CD4-positive, alpha-beta T cell (primary cell): Measurements from ENCODE around the gene B3GLCT. TPM values are rescaled to one million over a fixed set of nuclear protein-coding genes. Genes with fewer than 3 reads are reported as not detected.

Source experiments
- ATAC-seq: fragments of 200-7000 bp; cut with Tn5 transposase; one replicate; pipeline ENCODE4 v1.10.0; 2022; ENCODE audit warnings: mild to moderate bottlenecking; ENCODE audit not compliant: poor library complexity
- CTCF ChIA-PET: fragments of 350-600 bp; sonication (Branson Sonifier 250); formaldehyde crosslinking; loops from one replicate; lab custom pipeline; 2021; ENCODE audit warnings: antibody characterized with exemption, inconsistent platforms; lab: Charles Lee
- POLR2A ChIA-PET: fragments of 350-600 bp; sonication (Branson Sonifier 250); formaldehyde crosslinking; loops from one replicate; lab custom pipeline; 2021; ENCODE audit warnings: antibody characterized with exemption, inconsistent platforms; lab: Charles Lee
- DNase-seq, 14 experiments: peaks; one replicate each; pipeline ENCODE4 v3.0.0-alpha.2; 2013 to 2020; ENCODE audit warnings: mixed read lengths in 2 of 14
- H3K27ac ChIP-seq, 2 donors: one replicate each; pipeline versions ENCODE4 v1.5.1 to v1.7.0; 2013; ENCODE audit warnings: low read length in 2 of 2, low read depth in 1 of 2, mild to moderate bottlenecking in 1 of 2
- H3K27me3 ChIP-seq, 2 experiments: 1 replicate in 1 of 2; 2 replicates in 1 of 2; pipeline versions ENCODE4 v1.6.1 to v1.7.0; 2013; ENCODE audit warnings: low read length in 2 of 2, control low read depth in 1 of 2, mild to moderate bottlenecking in 1 of 2, moderate library complexity in 1 of 2; ENCODE audit not compliant: insufficient read depth in 2 of 2, control insufficient read depth in 1 of 2
- H3K36me3 ChIP-seq: one replicate; pipeline ENCODE4 v1.6.1; 2013; ENCODE audit warnings: low read length, control low read depth; ENCODE audit not compliant: insufficient read depth
- H3K4me1 ChIP-seq: one replicate; pipeline ENCODE4 v1.6.1; 2013; ENCODE audit warnings: low read length, control low read depth; ENCODE audit not compliant: insufficient read depth
- H3K4me3 ChIP-seq: one replicate; pipeline ENCODE4 v1.5.1; 2013; ENCODE audit warnings: mild to moderate bottlenecking, low read length, moderate library complexity
- H3K9me3 ChIP-seq, 2 experiments: 1 replicate in 1 of 2; 2 replicates in 1 of 2; pipeline versions ENCODE4 v1.6.1 to v1.7.0; 2013; ENCODE audit warnings: low read length in 2 of 2, mild to moderate bottlenecking in 2 of 2, control low read depth in 1 of 2, moderate library complexity in 1 of 2; ENCODE audit not compliant: control insufficient read depth in 1 of 2, insufficient read depth in 1 of 2
- H3K27ac Mint-ChIP-seq: one replicate; pipeline ENCODE4 v1.8.0; 2020; ENCODE audit warnings: mixed read lengths
- H3K27me3 Mint-ChIP-seq: one replicate; pipeline ENCODE4 v1.8.0; 2021; ENCODE audit warnings: mixed read lengths
- H3K36me3 Mint-ChIP-seq: one replicate; pipeline ENCODE4 v1.8.0; 2021; ENCODE audit warnings: low read depth, mixed read lengths
- H3K4me1 Mint-ChIP-seq: one replicate; pipeline ENCODE4 v1.8.0; 2021; ENCODE audit warnings: low read depth, mixed read lengths
- H3K4me3 Mint-ChIP-seq: one replicate; pipeline ENCODE4 v1.8.0; 2020; ENCODE audit warnings: mild to moderate bottlenecking, mixed read lengths
- H3K9me3 Mint-ChIP-seq: one replicate; pipeline ENCODE4 v1.8.0; 2020; ENCODE audit warnings: mixed read lengths
- intact Hi-C, 2 experiments: fragments of 100-400 bp; cut with DNase I in 1 of 2; cut with micrococcal nuclease in 1 of 2; formaldehyde crosslinking; loops; one replicate each; pipeline versions ENCODE4 v1.15.1 to v1.9.0; 2023 to 2025; cut with DNase I, micrococcal nuclease
- total RNA-seq, 174 experiments: library from RNA in 2 of 174; stranded (reverse) in 2 of 174; gene quantifications; one replicate each; pipeline ENCODE4 v1.2.3 and lab custom pipeline; 2021 to 2026
- TF ChIP-seq, protein P1 (sequence below): fragments of 200-600 bp; IDR thresholded peaks from one replicate; pipeline ENCODE4 v1.8.0; 2022; ENCODE audit warnings: antibody characterized with exemption, mild to moderate bottlenecking

B3GLCT gene
- total RNA-seq, 2 experiments from 2014 or later, result 3.2 to 3.7 TPM

- Histone ChIP-seq H3K27me3 (no peaks in the 10 kb centered on the region), H3K36me3 (no peaks in the 10 kb centered on the region), H3K4me3 (no peak overlapping the region), H3K9me3 (peaks cover 9 to 21% of the 10 kb centered on the region in 2 experiments), H3K4me1 (no peaks in the 10 kb centered on the region), H3K27ac (no peak overlapping the region)
- H3K36me3 Mint-ChIP-seq, result no peaks in the 10 kb centered on the region
- ATAC-seq (no peak), DNase-seq (no peak)
- CTCF ChIA-PET, result no interaction called here
- TF ChIP-seq, protein P1, sequence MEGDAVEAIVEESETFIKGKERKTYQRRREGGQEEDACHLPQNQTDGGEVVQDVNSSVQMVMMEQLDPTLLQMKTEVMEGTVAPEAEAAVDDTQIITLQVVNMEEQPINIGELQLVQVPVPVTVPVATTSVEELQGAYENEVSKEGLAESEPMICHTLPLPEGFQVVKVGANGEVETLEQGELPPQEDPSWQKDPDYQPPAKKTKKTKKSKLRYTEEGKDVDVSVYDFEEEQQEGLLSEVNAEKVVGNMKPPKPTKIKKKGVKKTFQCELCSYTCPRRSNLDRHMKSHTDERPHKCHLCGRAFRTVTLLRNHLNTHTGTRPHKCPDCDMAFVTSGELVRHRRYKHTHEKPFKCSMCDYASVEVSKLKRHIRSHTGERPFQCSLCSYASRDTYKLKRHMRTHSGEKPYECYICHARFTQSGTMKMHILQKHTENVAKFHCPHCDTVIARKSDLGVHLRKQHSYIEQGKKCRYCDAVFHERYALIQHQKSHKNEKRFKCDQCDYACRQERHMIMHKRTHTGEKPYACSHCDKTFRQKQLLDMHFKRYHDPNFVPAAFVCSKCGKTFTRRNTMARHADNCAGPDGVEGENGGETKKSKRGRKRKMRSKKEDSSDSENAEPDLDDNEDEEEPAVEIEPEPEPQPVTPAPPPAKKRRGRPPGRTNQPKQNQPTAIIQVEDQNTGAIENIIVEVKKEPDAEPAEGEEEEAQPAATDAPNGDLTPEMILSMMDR, result no peak
- H3K4me3 Mint-ChIP-seq, result no peak overlapping the region
- peaks cover 9% of the 10 kb centered on the region for H3K27me3 Mint-ChIP-seq
- peaks cover 4% of the 10 kb centered on the region for H3K9me3 Mint-ChIP-seq
- no peaks in the 10 kb centered on the region for H3K4me1 Mint-ChIP-seq
- POLR2A ChIA-PET, result no interaction called here
- no peak overlapping the region for H3K27ac Mint-ChIP-seq
- intact Hi-C loops, result no loop called here
Measured at GRCh38 chr13:31365630-31366029, 165.9 kb downstream of the B3GLCT start.

DNA sequence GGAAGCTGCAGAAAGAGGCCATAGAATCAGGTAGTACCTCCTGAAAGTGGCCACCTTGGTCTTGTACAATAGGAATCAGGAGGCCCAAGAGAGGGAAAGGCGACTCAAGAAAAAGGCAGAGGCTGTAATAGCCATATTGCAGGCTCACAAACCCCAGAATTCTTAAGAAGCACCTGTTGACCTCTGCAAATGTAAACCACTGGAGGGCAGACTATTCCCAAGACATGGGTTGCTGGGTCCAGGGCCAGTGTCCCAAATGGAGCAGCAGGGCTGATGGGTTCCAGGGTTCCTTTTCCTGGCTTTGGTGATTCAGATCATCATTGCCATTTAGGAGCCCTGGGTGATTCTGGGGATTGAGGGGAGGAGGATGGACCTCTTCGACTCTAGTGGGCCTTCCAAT lies 167.6 kb downstream of the B3GLCT start:
- no peak for ATAC-seq

DNA sequence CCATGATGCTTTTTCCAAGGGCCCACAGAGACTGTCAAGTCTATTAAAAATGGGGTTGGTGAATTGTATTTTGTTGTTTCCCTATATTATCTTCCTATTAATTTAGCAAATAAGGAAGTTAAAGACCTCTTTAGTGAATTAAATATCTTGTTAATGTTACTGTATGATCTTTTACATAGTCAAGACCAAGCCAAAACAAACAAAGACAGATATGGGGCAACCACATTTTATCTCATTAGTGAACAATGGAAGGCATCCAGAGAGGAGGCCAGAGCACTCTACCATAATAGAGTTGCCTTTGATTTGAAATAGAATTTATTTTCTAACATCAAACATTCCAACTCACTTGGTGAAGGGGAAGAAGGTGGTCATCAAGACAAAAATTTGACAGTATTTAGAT lies 169.4 kb downstream of the B3GLCT start:
- no peak overlapping the region for H3K4me3 Mint-ChIP-seq
- Histone ChIP-seq H3K36me3 (no peaks in the 10 kb centered on the region), H3K27me3 (no peaks in the 10 kb centered on the region), H3K4me1 (no peaks in the 10 kb centered on the region), H3K4me3 (no peak overlapping the region), H3K27ac (no peak overlapping the region), H3K9me3 (peaks cover 9 to 19% of the 10 kb centered on the region in 2 experiments)
- peaks cover 4% of the 10 kb centered on the region for H3K9me3 Mint-ChIP-seq
- TF ChIP-seq, protein P1, result no peak
- H3K27ac Mint-ChIP-seq, result no peak overlapping the region
- no peaks in the 10 kb centered on the region for H3K4me1 Mint-ChIP-seq
- H3K27me3 Mint-ChIP-seq, result peaks cover 9% of the 10 kb centered on the region
- no peaks in the 10 kb centered on the region for H3K36me3 Mint-ChIP-seq
- POLR2A ChIA-PET, result no interaction called here
- ATAC-seq (no peak), DNase-seq (no peak)
- intact Hi-C loops, result no loop called here
- CTCF ChIA-PET, result no interaction called here

More for the DNA sequence above, 167.6 kb downstream of the B3GLCT start:
- Mint-ChIP-seq H3K4me3 (no peak overlapping the region), H3K9me3 (peaks cover 4% of the 10 kb centered on the region), H3K36me3 (no peaks in the 10 kb centered on the region), H3K27me3 (peaks cover 9% of the 10 kb centered on the region), H3K27ac (no peak overlapping the region), H3K4me1 (no peaks in the 10 kb centered on the region)
- Histone ChIP-seq H3K27me3 (no peaks in the 10 kb centered on the region), H3K9me3 (peaks cover 9 to 21% of the 10 kb centered on the region in 2 experiments), H3K4me3 (no peak overlapping the region), H3K27ac (no peak overlapping the region), H3K36me3 (no peaks in the 10 kb centered on the region), H3K4me1 (no peaks in the 10 kb centered on the region)
- DNase-seq, result no peak
- ChIA-PET POLR2A (no interaction called here), CTCF (no interaction called here)
- TF ChIP-seq, protein P1, result no peak
- intact Hi-C loops, result no loop called here
